A549 (cell line): ENCODE data around the gene CAPN7.

Experiments
- BHLHE40 ChIP-seq: IDR thresholded peaks from 2 replicates; pipeline ENCODE4 v1.6.1; 2012; ENCODE audit warnings: low read depth, low read length, inconsistent platforms
- CBX2 ChIP-seq: fragments of 200-600 bp; sonication (generic); IDR thresholded peaks from 2 replicates; pipeline ENCODE4 v1.6.1; 2016; ENCODE audit warnings: low read depth, mild to moderate bottlenecking, borderline replicate concordance
- CHD4 ChIP-seq: fragments of 200-600 bp; sonication (generic); IDR thresholded peaks from 2 replicates; pipeline ENCODE4 v1.6.1; 2016; ENCODE audit warnings: antibody characterized with exemption, mild to moderate bottlenecking, borderline replicate concordance
- CTCF ChIP-seq: fragments of >200 bp; sonication (Bioruptor Twin); formaldehyde crosslinking; IDR thresholded peaks from 3 replicates; pipeline ENCODE4 v1.5.1; 2016
- EHMT2 ChIP-seq: fragments of 200-600 bp; sonication (generic); IDR thresholded peaks from 2 replicates; pipeline ENCODE4 v1.6.1; 2016; ENCODE audit warnings: antibody characterized with exemption, low read depth, mild to moderate bottlenecking, moderate library complexity
- EP300 ChIP-seq, 2 experiments: fragments of >200 bp; sonication (Bioruptor Twin); formaldehyde crosslinking; IDR thresholded peaks; 2 replicates in 1 of 2; 3 replicates in 1 of 2; pipeline ENCODE4 v1.6.1; 2016 to 2017
- JUN ChIP-seq, 2 experiments: fragments of >200 bp; sonication (Bioruptor Twin); formaldehyde crosslinking; IDR thresholded peaks; 2 replicates in 1 of 2; 3 replicates in 1 of 2; pipeline ENCODE4 v1.6.1; 2016 to 2017
- MAFK ChIP-seq: fragments of 450-650 bp; IDR thresholded peaks from 2 replicates; pipeline ENCODE4 v1.6.1; 2014; ENCODE audit not compliant: partially characterized antibody
- NR3C1 ChIP-seq: fragments of >200 bp; sonication (Bioruptor Twin); formaldehyde crosslinking; IDR thresholded peaks from 3 replicates; pipeline ENCODE4 v1.6.1; 2017
- POLR2A ChIP-seq: IDR thresholded peaks from 2 replicates; pipeline ENCODE4 v1.6.1; 2012; ENCODE audit warnings: mild to moderate bottlenecking, low read length
- POLR2AphosphoS2 ChIP-seq: conservative IDR thresholded peaks from 2 replicates; pipeline ENCODE4 v1.6.1; 2012; ENCODE audit warnings: low read length, improper control_type of control experiment, inconsistent platforms
- RAD21 ChIP-seq, 2 experiments: fragments of >200 bp in 1 of 2; sonication (Bioruptor Twin) in 1 of 2; formaldehyde crosslinking in 1 of 2; IDR thresholded peaks in 1 of 2; conservative IDR thresholded peaks in 1 of 2; 2 replicates in 1 of 2; 3 replicates in 1 of 2; pipeline ENCODE4 v1.6.1; 2012 to 2018; ENCODE audit warnings: inconsistent platforms in 1 of 2
- TF ChIP-seq, protein P1 (sequence below): fragments of 200-600 bp; sonication (generic); IDR thresholded peaks from 2 replicates; pipeline ENCODE4 v1.6.1; 2016; ENCODE audit warnings: antibody characterized with exemption, mild to moderate bottlenecking, moderate library complexity

DNA sequence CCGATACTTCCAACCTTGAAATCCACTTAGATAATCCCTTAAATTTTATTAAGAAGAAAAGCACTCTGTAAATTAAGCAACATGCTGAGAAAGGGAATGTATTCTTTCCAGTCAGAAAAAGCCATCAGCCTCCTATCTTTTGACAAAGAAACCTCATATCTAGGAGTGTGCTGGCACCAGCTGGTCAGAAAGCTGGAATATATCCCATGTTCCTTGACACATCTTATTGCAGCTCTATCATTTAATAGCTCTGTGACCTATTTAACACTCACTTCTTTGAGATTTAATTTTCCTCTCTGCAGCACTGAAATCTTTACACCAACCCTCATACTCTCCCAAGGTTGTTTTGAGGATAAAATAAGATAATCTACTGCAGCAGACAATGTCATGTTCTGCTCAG is 30.4 kb upstream of the CAPN7 start:
- no peak for TF ChIP-seq CBX2
- TF ChIP-seq EP300 (IDR thresholded peaks at IDR 0.05) = no peak
- TF ChIP-seq BHLHE40 = no peak
- no peak for TF ChIP-seq POLR2A
- TF ChIP-seq RAD21 (conservative IDR thresholded peaks at IDR 0.05 in 1 of 2, IDR thresholded peaks at IDR 0.05 in 1 of 2) = no peak
- no peak for TF ChIP-seq POLR2AphosphoS2
- TF ChIP-seq NR3C1 = no peak
- no peak for TF ChIP-seq CTCF
- no peak for TF ChIP-seq EHMT2
- TF ChIP-seq JUN (IDR thresholded peaks at IDR 0.05) = no peak
- TF ChIP-seq CHD4 = no peak
- TF ChIP-seq, protein P1, sequence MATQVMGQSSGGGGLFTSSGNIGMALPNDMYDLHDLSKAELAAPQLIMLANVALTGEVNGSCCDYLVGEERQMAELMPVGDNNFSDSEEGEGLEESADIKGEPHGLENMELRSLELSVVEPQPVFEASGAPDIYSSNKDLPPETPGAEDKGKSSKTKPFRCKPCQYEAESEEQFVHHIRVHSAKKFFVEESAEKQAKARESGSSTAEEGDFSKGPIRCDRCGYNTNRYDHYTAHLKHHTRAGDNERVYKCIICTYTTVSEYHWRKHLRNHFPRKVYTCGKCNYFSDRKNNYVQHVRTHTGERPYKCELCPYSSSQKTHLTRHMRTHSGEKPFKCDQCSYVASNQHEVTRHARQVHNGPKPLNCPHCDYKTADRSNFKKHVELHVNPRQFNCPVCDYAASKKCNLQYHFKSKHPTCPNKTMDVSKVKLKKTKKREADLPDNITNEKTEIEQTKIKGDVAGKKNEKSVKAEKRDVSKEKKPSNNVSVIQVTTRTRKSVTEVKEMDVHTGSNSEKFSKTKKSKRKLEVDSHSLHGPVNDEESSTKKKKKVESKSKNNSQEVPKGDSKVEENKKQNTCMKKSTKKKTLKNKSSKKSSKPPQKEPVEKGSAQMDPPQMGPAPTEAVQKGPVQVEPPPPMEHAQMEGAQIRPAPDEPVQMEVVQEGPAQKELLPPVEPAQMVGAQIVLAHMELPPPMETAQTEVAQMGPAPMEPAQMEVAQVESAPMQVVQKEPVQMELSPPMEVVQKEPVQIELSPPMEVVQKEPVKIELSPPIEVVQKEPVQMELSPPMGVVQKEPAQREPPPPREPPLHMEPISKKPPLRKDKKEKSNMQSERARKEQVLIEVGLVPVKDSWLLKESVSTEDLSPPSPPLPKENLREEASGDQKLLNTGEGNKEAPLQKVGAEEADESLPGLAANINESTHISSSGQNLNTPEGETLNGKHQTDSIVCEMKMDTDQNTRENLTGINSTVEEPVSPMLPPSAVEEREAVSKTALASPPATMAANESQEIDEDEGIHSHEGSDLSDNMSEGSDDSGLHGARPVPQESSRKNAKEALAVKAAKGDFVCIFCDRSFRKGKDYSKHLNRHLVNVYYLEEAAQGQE = no peak
- TF ChIP-seq MAFK = no peak
